Left ventricle myocardium inferior (tissue), 1 donor: ENCODE results near the gene COA1. TPM values are rescaled to one million over a fixed set of nuclear protein-coding genes. Genes with fewer than 3 reads are reported as not detected.

Experiments used
- DNase-seq: peaks from one replicate; pipeline ENCODE4 v3.0.0-alpha.2; 2020
- H3K27ac ChIP-seq: fragments of 200-600 bp; replicated peaks from 2 replicates; pipeline ENCODE4 v1.8.0; 2021
- H3K27me3 ChIP-seq: fragments of 200-600 bp; 2 replicates; pipeline ENCODE4 v1.8.0; 2021; ENCODE audit warnings: low read depth
- H3K36me3 ChIP-seq: fragments of 200-600 bp; 2 replicates; pipeline ENCODE4 v1.8.0; 2021
- H3K4me1 ChIP-seq: fragments of 200-600 bp; 2 replicates; pipeline ENCODE4 v1.8.0; 2021
- H3K4me3 ChIP-seq: fragments of 200-600 bp; 2 replicates; pipeline ENCODE4 v1.8.0; 2021; ENCODE audit warnings: mild to moderate bottlenecking, moderate library complexity
- H3K9me3 ChIP-seq: fragments of 200-600 bp; replicated peaks from 2 replicates; pipeline ENCODE4 v1.8.0; 2021
- CTCF ChIP-seq: fragments of 200-600 bp; IDR thresholded peaks from 2 replicates; pipeline ENCODE4 v1.8.0; 2021; ENCODE audit warnings: antibody characterized with exemption, mild to moderate bottlenecking, borderline replicate concordance
- intact Hi-C: fragments of 100-400 bp; cut with micrococcal nuclease; formaldehyde crosslinking; loops from one replicate; pipeline ENCODE4 v1.11.0; 2022
- total RNA-seq: library from RNA; stranded (reverse); fragmentation: NEBNext Ultra II Directional; extraction: Animal tissue kit (Norgen Biotek cat#: 25700); gene quantifications from one replicate; pipeline ENCODE4 v1.2.1, GENCODE V29; 2021
- donor health status: DM: no; HTN: yes; CAD: no; lungs with severe emphysema.

COA1 gene
- total RNA-seq, 1 donor from 2014 or later: 76.5 TPM

GRCh38 chr7:43727494-43727893, 1.8 kb downstream of the COA1 start:
- no peaks in the 10 kb centered on the region for H3K27me3 ChIP-seq
- no peaks in the 10 kb centered on the region for H3K36me3 ChIP-seq
- H3K9me3 ChIP-seq: no peaks in the 10 kb centered on the region
- no peak overlapping the region for H3K4me3 ChIP-seq
- intact Hi-C loops: loop anchor here (10.0 kb wide), 1 partner anchor 107 kb away; no protein-coding TSS in a partner anchor
- H3K27ac ChIP-seq: no peak overlapping the region
- no peak for TF ChIP-seq CTCF
- H3K4me1 ChIP-seq: peaks cover 67% of the 10 kb centered on the region
- DNase-seq: no peak

- TF ChIP-seq CTCF: no peak
- H3K4me1 ChIP-seq: peaks cover 72% of the 10 kb centered on the region
- H3K36me3 ChIP-seq: no peaks in the 10 kb centered on the region
- no peak for DNase-seq
- no peaks in the 10 kb centered on the region for H3K27me3 ChIP-seq
- H3K9me3 ChIP-seq: no peaks in the 10 kb centered on the region
- H3K4me3 ChIP-seq: no peak overlapping the region
- intact Hi-C loops: loop anchor here (10.0 kb wide), 1 partner anchor 108 kb away; no protein-coding TSS in a partner anchor
- no peak overlapping the region for H3K27ac ChIP-seq
Observed at GRCh38 chr7:43727003-43727402, 2.3 kb downstream of the COA1 start.

GRCh38 chr7:43726466-43726865, 2.9 kb downstream of the COA1 start:
- Histone ChIP-seq H3K36me3 (no peaks in the 10 kb centered on the region), H3K4me1 (peaks cover 75% of the 10 kb centered on the region), H3K27ac (no peak overlapping the region), H3K4me3 (no peak overlapping the region), H3K27me3 (no peaks in the 10 kb centered on the region), H3K9me3 (no peaks in the 10 kb centered on the region)
- intact Hi-C loops: loop anchor here (10.0 kb wide), 1 partner anchor 108 kb away; no protein-coding TSS in a partner anchor
- no peak for DNase-seq
- TF ChIP-seq CTCF: no peak

GRCh38 chr7:43725251-43725650, 4.1 kb downstream of the COA1 start:
- peaks cover 78% of the 10 kb centered on the region for H3K4me1 ChIP-seq
- no peak for TF ChIP-seq CTCF
- no peaks in the 10 kb centered on the region for H3K27me3 ChIP-seq
- no peak overlapping the region for H3K27ac ChIP-seq
- no peaks in the 10 kb centered on the region for H3K9me3 ChIP-seq
- no peaks in the 10 kb centered on the region for H3K36me3 ChIP-seq
- no peak overlapping the region for H3K4me3 ChIP-seq
- intact Hi-C loops: loop anchor here (10.0 kb wide), 1 partner anchor 110 kb away; no protein-coding TSS in a partner anchor
- no peak for DNase-seq

- Histone ChIP-seq H3K27me3 (no peaks in the 10 kb centered on the region), H3K9me3 (no peaks in the 10 kb centered on the region), H3K4me3 (no peak overlapping the region), H3K4me1 (peaks cover 57% of the 10 kb centered on the region), H3K36me3 (no peaks in the 10 kb centered on the region), H3K27ac (no peak overlapping the region)
- DNase-seq: no peak
- intact Hi-C loops: loop anchor here (10.0 kb wide), 1 partner anchor 112 kb away; no protein-coding TSS in a partner anchor
- no peak for TF ChIP-seq CTCF
Observed at GRCh38 chr7:43723007-43723341, 6.3 kb downstream of the COA1 start.
